Spleen (tissue), 7 donors: ENCODE data around the gene RIN2.

Source experiments
- POLR2A ChIP-seq, 3 donors: fragments of 450-650 bp; IDR thresholded peaks; one replicate each; pipeline ENCODE4 v1.5.1; 2017; ENCODE audit warnings: antibody characterized with exemption in 3 of 3, mild to moderate bottlenecking in 1 of 3
- POLR2AphosphoS5 ChIP-seq, 3 donors: sonication (generic); formaldehyde crosslinking; IDR thresholded peaks; one replicate each; pipeline ENCODE4 v1.5.1; 2017; ENCODE audit warnings: antibody characterized with exemption in 3 of 3
- TF ChIP-seq, protein P1 (sequence below), 11 experiments: fragments of 200-600 bp in 7 of 11; fragments of 450-650 bp in 4 of 11; sonication (generic) in 4 of 11; IDR thresholded peaks in 8 of 11; conservative IDR thresholded peaks in 3 of 11; 1 replicate in 7 of 11; 2 replicates in 4 of 11; pipeline versions ENCODE4 v1.4.0 to v1.8.0; 2016 to 2021; ENCODE audit warnings: antibody characterized with exemption in 11 of 11, inconsistent platforms in 4 of 11, mild to moderate bottlenecking in 1 of 11
- donor health status: DM: no; HTN: no; CAD: no; lungs with moderate emphysema.
- donor health status: DM: no; HTN: no; CAD: no.
- donor health status: DM: no; HTN: no; CAD: no.

DNA sequence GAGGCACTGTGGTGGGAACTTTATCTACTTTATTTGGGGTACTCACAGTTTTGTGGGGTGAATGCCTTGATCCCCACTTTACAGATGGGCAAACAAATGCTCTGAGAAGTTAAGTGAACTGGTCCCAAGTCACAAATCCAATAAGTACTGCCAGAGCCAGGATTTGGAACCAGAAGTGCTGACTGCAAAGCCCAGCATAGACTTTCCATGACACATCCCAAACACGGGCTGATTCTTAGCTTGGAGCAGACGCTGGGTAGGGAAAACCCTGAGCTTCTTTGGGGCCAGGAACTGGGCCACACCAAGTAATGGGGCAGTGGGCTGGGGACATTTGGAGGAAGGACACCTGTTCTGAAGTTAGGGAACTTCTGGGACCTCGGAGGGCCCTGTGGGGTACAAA lies 20.3 kb downstream of the RIN2 start:
- TF ChIP-seq, protein P1, sequence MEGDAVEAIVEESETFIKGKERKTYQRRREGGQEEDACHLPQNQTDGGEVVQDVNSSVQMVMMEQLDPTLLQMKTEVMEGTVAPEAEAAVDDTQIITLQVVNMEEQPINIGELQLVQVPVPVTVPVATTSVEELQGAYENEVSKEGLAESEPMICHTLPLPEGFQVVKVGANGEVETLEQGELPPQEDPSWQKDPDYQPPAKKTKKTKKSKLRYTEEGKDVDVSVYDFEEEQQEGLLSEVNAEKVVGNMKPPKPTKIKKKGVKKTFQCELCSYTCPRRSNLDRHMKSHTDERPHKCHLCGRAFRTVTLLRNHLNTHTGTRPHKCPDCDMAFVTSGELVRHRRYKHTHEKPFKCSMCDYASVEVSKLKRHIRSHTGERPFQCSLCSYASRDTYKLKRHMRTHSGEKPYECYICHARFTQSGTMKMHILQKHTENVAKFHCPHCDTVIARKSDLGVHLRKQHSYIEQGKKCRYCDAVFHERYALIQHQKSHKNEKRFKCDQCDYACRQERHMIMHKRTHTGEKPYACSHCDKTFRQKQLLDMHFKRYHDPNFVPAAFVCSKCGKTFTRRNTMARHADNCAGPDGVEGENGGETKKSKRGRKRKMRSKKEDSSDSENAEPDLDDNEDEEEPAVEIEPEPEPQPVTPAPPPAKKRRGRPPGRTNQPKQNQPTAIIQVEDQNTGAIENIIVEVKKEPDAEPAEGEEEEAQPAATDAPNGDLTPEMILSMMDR (IDR thresholded peaks at IDR 0.05 in 8 of 11, conservative IDR thresholded peaks at IDR 0.05 in 3 of 11) = no peak
- no peak for TF ChIP-seq POLR2A (IDR thresholded peaks at IDR 0.05)
- TF ChIP-seq POLR2AphosphoS5 (IDR thresholded peaks at IDR 0.05) = no peak
